SK-N-SH (cell line): ENCODE data around the gene NELFB. TPM values are rescaled to one million over a fixed set of nuclear protein-coding genes. Genes with fewer than 3 reads are reported as not detected.

Source experiments
- CTCF ChIA-PET: fragments of 300-600, 350-600 bp; formaldehyde crosslinking; extraction: SDS; loops from one replicate; lab custom pipeline; 2021; lab: Yijun Ruan, JAX
- POLR2A ChIA-PET: fragments of 350-600 bp; sonication (Branson Sonifier 250); formaldehyde crosslinking; extraction: SDS; loops from one replicate; lab custom pipeline; 2020; ENCODE audit warnings: antibody characterized with exemption, inconsistent platforms; lab: Yijun Ruan, JAX
- DNase-seq: peaks from one replicate; pipeline ENCODE4 v3.0.0; 2012
- H2AFZ ChIP-seq: fragments of 200-600 bp; sonication (generic); 2 replicates; pipeline ENCODE4 v1.8.1; 2016; ENCODE audit warnings: antibody characterized with exemption, mild to moderate bottlenecking, low read depth
- H3F3A ChIP-seq: fragments of 200-600 bp; sonication (generic); replicated peaks from 2 replicates; pipeline ENCODE3; 2016; ENCODE audit warnings: antibody characterized with exemption, mild to moderate bottlenecking; ENCODE audit not compliant: insufficient read depth
- H3K27ac ChIP-seq, 2 experiments: fragments of 200-500 bp in 1 of 2; fragments of 200-600 bp in 1 of 2; sonication (Bioruptor generic) in 1 of 2; sonication (generic), shearing (Covaris generic) in 1 of 2; 2 replicates each; pipeline versions ENCODE4 v1.5.1 to v1.6.1; 2014 to 2016; ENCODE audit warnings: low read depth in 2 of 2, inconsistent platforms in 1 of 2, low read length in 1 of 2, mild to moderate bottlenecking in 1 of 2, mixed read lengths in 1 of 2
- H3K27me3 ChIP-seq: fragments of 200-600 bp; sonication (generic), shearing (Covaris generic); 2 replicates; pipeline ENCODE4 v1.6.1; 2016; ENCODE audit warnings: mixed run types; ENCODE audit not compliant: insufficient read depth
- H3K36me3 ChIP-seq, 2 experiments: fragments of 200-500 bp in 1 of 2; fragments of 200-600 bp in 1 of 2; sonication (Bioruptor generic) in 1 of 2; sonication (generic) in 1 of 2; replicated peaks in 1 of 2; 2 replicates each; pipeline versions ENCODE3 to v1.5.1; 2014 to 2016; ENCODE audit warnings: low read length in 1 of 2, mild to moderate bottlenecking in 1 of 2; ENCODE audit not compliant: insufficient read depth in 2 of 2, control insufficient read depth in 1 of 2
- H3K4me1 ChIP-seq, 2 experiments: fragments of 200-500 bp in 1 of 2; fragments of 200-600 bp in 1 of 2; sonication (Bioruptor generic) in 1 of 2; sonication (generic), shearing (Covaris generic) in 1 of 2; 2 replicates each; pipeline versions ENCODE4 v1.5.1 to v1.6.1; 2014 to 2016; ENCODE audit warnings: low read depth in 1 of 2, low read length in 1 of 2, mixed run types in 1 of 2; ENCODE audit not compliant: insufficient read depth in 2 of 2, control insufficient read depth in 1 of 2
- H3K4me2 ChIP-seq: fragments of 200-600 bp; sonication (generic), shearing (Covaris generic); 2 replicates; pipeline ENCODE4 v1.6.1; 2017; ENCODE audit warnings: mixed run types
- H3K4me3 ChIP-seq, 2 experiments: fragments of 200-500 bp in 1 of 2; fragments of 200-600 bp in 1 of 2; sonication (Bioruptor generic) in 1 of 2; sonication (generic), shearing (Covaris generic) in 1 of 2; 2 replicates each; pipeline versions ENCODE4 v1.5.1 to v1.8.1; 2014 to 2016; ENCODE audit warnings: low read depth in 2 of 2, inconsistent platforms in 1 of 2, low read length in 1 of 2, mild to moderate bottlenecking in 1 of 2, mixed read lengths in 1 of 2, moderate library complexity in 1 of 2
- H3K79me2 ChIP-seq: fragments of 200-600 bp; sonication (generic); 2 replicates; pipeline ENCODE4 v1.8.1; 2017; ENCODE audit warnings: mild to moderate bottlenecking; ENCODE audit not compliant: insufficient read depth
- H3K9ac ChIP-seq: fragments of 200-600 bp; sonication (generic); 2 replicates; pipeline ENCODE4 v1.6.1; 2017; ENCODE audit warnings: mixed run types
- H3K9me2 ChIP-seq: fragments of 200-600 bp; sonication (generic); 2 replicates; pipeline ENCODE4 v1.6.1; 2017; ENCODE audit warnings: mixed run types
- H3K9me3 ChIP-seq: fragments of 200-600 bp; sonication (generic); 2 replicates; pipeline ENCODE4 v1.6.1; 2017; ENCODE audit warnings: mixed run types, mild to moderate bottlenecking, moderate library complexity
- H4K20me1 ChIP-seq: fragments of 200-600 bp; sonication (generic); 2 replicates; pipeline ENCODE4 v1.6.1; 2017; ENCODE audit warnings: mild to moderate bottlenecking, mixed run types; ENCODE audit not compliant: insufficient read depth
- ELF1 ChIP-seq: IDR thresholded peaks from 2 replicates; pipeline ENCODE4 v1.4.0; 2012
- FOSL2 ChIP-seq: IDR thresholded peaks from 2 replicates; pipeline ENCODE4 v1.4.0; 2012; ENCODE audit warnings: low read depth, mild to moderate bottlenecking, moderate library complexity, borderline replicate concordance
- JUND ChIP-seq: IDR thresholded peaks from 2 replicates; pipeline ENCODE4 v1.4.0; 2012
- MEF2A ChIP-seq: IDR thresholded peaks from 2 replicates; pipeline ENCODE4 v1.4.0; 2012; ENCODE audit warnings: low read depth, borderline replicate concordance
- MXI1 ChIP-seq: IDR thresholded peaks from 2 replicates; pipeline ENCODE4 v1.6.1; 2012; ENCODE audit warnings: mild to moderate bottlenecking, low read depth, low read length, improper control_type of control experiment
- NFIC ChIP-seq: IDR thresholded peaks from 2 replicates; pipeline ENCODE4 v1.4.0; 2012; ENCODE audit warnings: borderline replicate concordance
- POLR2AphosphoS5 ChIP-seq: IDR thresholded peaks from 2 replicates; pipeline ENCODE4 v1.6.1; 2012; ENCODE audit warnings: low read depth, low read length
- RAD21 ChIP-seq: IDR thresholded peaks from 2 replicates; pipeline ENCODE4 v1.6.1; 2012; ENCODE audit warnings: mild to moderate bottlenecking, low read length
- RCOR1 ChIP-seq: fragments of 150-350 bp; IDR thresholded peaks from 2 replicates; pipeline ENCODE4 v1.6.1; 2017; ENCODE audit warnings: antibody characterized with exemption, low read length
- RFX5 ChIP-seq: IDR thresholded peaks from 2 replicates; pipeline ENCODE4 v1.6.1; 2012; ENCODE audit warnings: mild to moderate bottlenecking, improper control_type of control experiment, low read length
- TAF1 ChIP-seq: IDR thresholded peaks from 2 replicates; pipeline ENCODE4 v1.6.1; 2012; ENCODE audit warnings: low read depth, mild to moderate bottlenecking, low read length, moderate library complexity, borderline replicate concordance
- TEAD4 ChIP-seq: IDR thresholded peaks from 2 replicates; pipeline ENCODE4 v1.4.0; 2012; ENCODE audit warnings: mild to moderate bottlenecking, borderline replicate concordance; ENCODE audit not compliant: insufficient read depth
- YY1 ChIP-seq: IDR thresholded peaks from 2 replicates; pipeline ENCODE4 v1.4.0; 2012; ENCODE audit warnings: low read depth, mild to moderate bottlenecking
- ZBTB33 ChIP-seq: IDR thresholded peaks from 2 replicates; pipeline ENCODE4 v1.4.0; 2012; ENCODE audit warnings: low read depth, borderline replicate concordance
- WGBS: methylation state at CpG from one replicate; pipeline ENCODE4 v1.1.6; 2017; ENCODE audit warnings: low lambda C conversion rate; 5-methylcytosine and 5-hydroxymethylcytosine counted together
- polyA plus RNA-seq, 3 experiments: library from polyadenylated mRNA; depleted of rRNA; stranded (reverse); fragments of >200 nt; gene quantifications; 2 replicates each; pipeline ENCODE4 v1.2.3, GENCODE V29; 2012
- TF ChIP-seq, protein P1 (sequence below): IDR thresholded peaks from 2 replicates; pipeline ENCODE4; 2012
- TF ChIP-seq, protein P2 (sequence below): fragments of 200-600 bp; sonication (generic); IDR thresholded peaks from 2 replicates; pipeline ENCODE4 v1.6.1; 2017; ENCODE audit warnings: antibody characterized with exemption, mild to moderate bottlenecking, moderate library complexity

NELFB gene
- polyA plus RNA-seq, 1 of the 3 experiments (the other 2 are of a cell fraction): 62.7 TPM

GRCh38 chr9:137212520-137212919, 42.6 kb upstream of the NELFB start:
- POLR2A ChIA-PET: interaction anchor here (1.9 kb wide), 1 partner anchor 28 kb away, joined by 6 read pairs; the partner anchor contains the start of gene TUBB4B
- Histone ChIP-seq H3K36me3 (peaks cover 0 to 14% of the 10 kb centered on the region in 2 experiments), H3K4me2 (no peak overlapping the region)

More at GRCh38 chr9:137212520-137212919, 42.6 kb upstream of the NELFB start:
- Histone ChIP-seq H3K27ac (no peak overlapping the region), H3K9ac (no peak overlapping the region), H2AFZ (no peak overlapping the region), H3K9me3 (no peaks in the 10 kb centered on the region), H3K4me1 (no peaks in the 10 kb centered on the region), H4K20me1 (no peaks in the 10 kb centered on the region), H3K27me3 (no peaks in the 10 kb centered on the region), H3K9me2 (no peaks in the 10 kb centered on the region), H3K79me2 (peaks cover 8% of the 10 kb centered on the region; the same call in 1 of the 2 replicates), H3K4me3 (no peak overlapping the region), H3F3A (no peaks in the 10 kb centered on the region)
- CTCF ChIA-PET: interaction anchor here (1.6 to 3.6 kb wide), 3 partner anchors 14 to 24 kb away, joined by 3 to 13 read pairs (median 4); partner anchors contain the start of gene RNF224
- no peak for TF ChIP-seq RFX5
- TF ChIP-seq YY1: no peak
- no peak for TF ChIP-seq RAD21
- no peak for TF ChIP-seq RCOR1
- TF ChIP-seq MEF2A: no peak
- TF ChIP-seq JUND: no peak
- no peak for TF ChIP-seq ELF1
- no peak for TF ChIP-seq POLR2AphosphoS5
- no peak for TF ChIP-seq NFIC
- TF ChIP-seq, protein P1, sequence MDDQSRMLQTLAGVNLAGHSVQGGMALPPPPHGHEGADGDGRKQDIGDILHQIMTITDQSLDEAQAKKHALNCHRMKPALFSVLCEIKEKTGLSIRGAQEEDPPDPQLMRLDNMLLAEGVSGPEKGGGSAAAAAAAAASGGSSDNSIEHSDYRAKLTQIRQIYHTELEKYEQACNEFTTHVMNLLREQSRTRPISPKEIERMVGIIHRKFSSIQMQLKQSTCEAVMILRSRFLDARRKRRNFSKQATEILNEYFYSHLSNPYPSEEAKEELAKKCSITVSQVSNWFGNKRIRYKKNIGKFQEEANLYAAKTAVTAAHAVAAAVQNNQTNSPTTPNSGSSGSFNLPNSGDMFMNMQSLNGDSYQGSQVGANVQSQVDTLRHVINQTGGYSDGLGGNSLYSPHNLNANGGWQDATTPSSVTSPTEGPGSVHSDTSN: no peak
- TF ChIP-seq ZBTB33: no peak
- TF ChIP-seq, protein P2, sequence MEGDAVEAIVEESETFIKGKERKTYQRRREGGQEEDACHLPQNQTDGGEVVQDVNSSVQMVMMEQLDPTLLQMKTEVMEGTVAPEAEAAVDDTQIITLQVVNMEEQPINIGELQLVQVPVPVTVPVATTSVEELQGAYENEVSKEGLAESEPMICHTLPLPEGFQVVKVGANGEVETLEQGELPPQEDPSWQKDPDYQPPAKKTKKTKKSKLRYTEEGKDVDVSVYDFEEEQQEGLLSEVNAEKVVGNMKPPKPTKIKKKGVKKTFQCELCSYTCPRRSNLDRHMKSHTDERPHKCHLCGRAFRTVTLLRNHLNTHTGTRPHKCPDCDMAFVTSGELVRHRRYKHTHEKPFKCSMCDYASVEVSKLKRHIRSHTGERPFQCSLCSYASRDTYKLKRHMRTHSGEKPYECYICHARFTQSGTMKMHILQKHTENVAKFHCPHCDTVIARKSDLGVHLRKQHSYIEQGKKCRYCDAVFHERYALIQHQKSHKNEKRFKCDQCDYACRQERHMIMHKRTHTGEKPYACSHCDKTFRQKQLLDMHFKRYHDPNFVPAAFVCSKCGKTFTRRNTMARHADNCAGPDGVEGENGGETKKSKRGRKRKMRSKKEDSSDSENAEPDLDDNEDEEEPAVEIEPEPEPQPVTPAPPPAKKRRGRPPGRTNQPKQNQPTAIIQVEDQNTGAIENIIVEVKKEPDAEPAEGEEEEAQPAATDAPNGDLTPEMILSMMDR: no peak
- TF ChIP-seq FOSL2: no peak
- no peak for TF ChIP-seq TEAD4
- no peak for TF ChIP-seq MXI1
- TF ChIP-seq TAF1: no peak
- 91% methylated on average over 17 of the region's 21 CpGs for WGBS
- no peak for DNase-seq
